ENCODE measurements around the gene PLCH2. TPM values are rescaled to one million over a fixed set of nuclear protein-coding genes. Genes with fewer than 3 reads are reported as not detected.
"Not testable (repeated sequence)": the region's sequence is repeated elsewhere in the genome, so short reads cannot be mapped to it uniquely, and the experiment has no call there.

The PLCH2 gene
- total RNA-seq, 1 experiment from 2014 or later: 0.27 TPM

DNA sequence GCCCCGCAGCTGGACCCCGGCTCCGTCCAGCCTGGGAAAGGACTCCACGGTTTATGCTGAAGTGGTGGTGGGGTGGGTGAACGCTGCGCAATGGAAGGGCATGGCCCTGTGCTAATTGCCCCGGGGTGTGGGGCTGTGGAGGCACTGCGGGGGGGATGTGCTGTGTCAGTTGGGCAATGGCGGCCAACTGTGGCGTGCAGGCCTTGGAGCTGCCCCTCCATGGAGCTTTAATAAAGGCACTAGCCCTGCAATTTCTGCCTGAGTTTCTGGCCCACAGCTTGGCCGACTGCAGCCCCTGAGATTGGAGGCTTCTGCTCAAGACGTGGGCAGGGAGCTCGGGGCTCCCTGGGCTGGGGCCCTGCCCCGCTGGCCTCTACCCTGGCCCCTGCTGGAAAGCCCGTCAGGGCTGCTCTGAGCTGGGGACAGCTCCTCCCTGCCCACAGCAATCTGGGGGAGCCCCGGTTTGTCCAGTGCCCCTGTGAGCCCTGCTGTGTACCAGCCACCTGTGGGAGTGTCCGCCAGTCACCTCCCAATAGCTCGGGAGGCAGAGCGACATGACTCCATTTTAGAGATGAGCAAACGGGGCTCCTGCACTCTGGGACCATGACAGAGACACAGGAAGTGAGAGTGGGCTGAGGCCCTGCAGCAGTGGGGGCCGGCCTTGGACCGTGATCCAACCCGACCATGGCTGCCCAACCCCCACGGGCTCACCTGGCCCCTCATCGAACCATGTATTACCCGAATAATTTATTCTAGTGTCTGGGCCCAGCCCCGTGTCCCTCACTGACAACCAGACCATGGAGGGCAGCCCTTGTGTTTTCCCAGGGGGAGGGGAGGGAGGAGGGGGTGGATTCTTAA, 71.3 kb downstream of the PLCH2 start:
- peak overlapping the region; percentile 85 for H3K4me3 Mint-ChIP-seq (ENCODE audit: unreplicated experiment)
- no peaks in the 10 kb centered on the region for H3K4me1 Mint-ChIP-seq (ENCODE audit: low read depth, unreplicated experiment)
- no peak for TF ChIP-seq CTCF (IDR thresholded peaks at IDR 0.05; ENCODE audit: insufficient read depth in 1 of 2, low read depth in 1 of 2, low read length in 1 of 2, severe bottlenecking in 1 of 2, unreplicated experiment in 1 of 2)
- ChIA-PET POLR2A (interaction anchor here (0.6 kb wide), 1 partner anchor 21 kb away, joined by 8 read pairs; the partner anchor contains the start of gene PANK4), CTCF (interaction anchor here (0.6 to 1.4 kb wide), 4 partner anchors 13 to 133 kb away, joined by 3 to 6 read pairs (median 4); partner anchors contain the start of gene PANK4)
- Histone ChIP-seq H3K27me3 (replicated peaks; ENCODE audit: control insufficient read depth, insufficient read depth, low read length) (no peaks in the 10 kb centered on the region), H3K4me1 (peaks cover 8% of the 10 kb centered on the region), H3K36me3 (ENCODE audit: control insufficient read depth, insufficient read depth, low read length) (no peaks in the 10 kb centered on the region), H3K9me3 (no peaks in the 10 kb centered on the region), H3K4me3 (ENCODE audit: low read depth, low read length) (peak overlapping the region; percentile 65)
- intact Hi-C loops (cut with micrococcal nuclease; ENCODE audit: unreplicated experiment): loop anchor here (1.0 kb wide), 1 partner anchor 133 kb away; no protein-coding TSS in a partner anchor
- peaks cover 6% of the 10 kb centered on the region for H3K36me3 Mint-ChIP-seq (ENCODE audit: insufficient read depth, unreplicated experiment)
- no peak for DNase-seq
- no peaks in the 10 kb centered on the region for H3K9me3 Mint-ChIP-seq (ENCODE audit: unreplicated experiment)
- H3K27me3 Mint-ChIP-seq (ENCODE audit: insufficient read depth, unreplicated experiment): no peaks in the 10 kb centered on the region
- no TSS peak for BruUV-seq (replicated peaks)
- H3K27ac Mint-ChIP-seq (ENCODE audit: unreplicated experiment): no peak overlapping the region

GRCh38 chr1:2548068-2548589, 72.0 kb downstream of the PLCH2 start:
- ChIA-PET CTCF (interaction anchor here (1.4 kb wide), 1 partner anchor 13 kb away, joined by 3 read pairs; no protein-coding TSS in a partner anchor), POLR2A (no interaction called here)
- H3K4me3 ChIP-seq (ENCODE audit: low read depth, low read length): no peak overlapping the region; the same call in 1 of the 2 replicates
- no peaks in the 10 kb centered on the region for H3K4me1 Mint-ChIP-seq (ENCODE audit: low read depth, unreplicated experiment)
- no TSS peak for BruUV-seq (replicated peaks)
- H3K27ac Mint-ChIP-seq (ENCODE audit: unreplicated experiment): no peak overlapping the region
- no peaks in the 10 kb centered on the region for H3K27me3 Mint-ChIP-seq (ENCODE audit: insufficient read depth, unreplicated experiment)
- H3K4me3 Mint-ChIP-seq (ENCODE audit: unreplicated experiment): no peak overlapping the region
- DNase-seq: peak; percentile 70 to 82
- H3K9me3 ChIP-seq: no peaks in the 10 kb centered on the region
- TF ChIP-seq CTCF (IDR thresholded peaks at IDR 0.05; ENCODE audit: insufficient read depth in 1 of 2, low read depth in 1 of 2, low read length in 1 of 2, severe bottlenecking in 1 of 2, unreplicated experiment in 1 of 2): peak; percentile 77 to 88
- H3K36me3 ChIP-seq (ENCODE audit: control insufficient read depth, insufficient read depth, low read length): no peaks in the 10 kb centered on the region
- H3K4me1 ChIP-seq: peaks cover 8% of the 10 kb centered on the region
- H3K36me3 Mint-ChIP-seq (ENCODE audit: insufficient read depth, unreplicated experiment): peaks cover 6% of the 10 kb centered on the region
- H3K27me3 ChIP-seq (replicated peaks; ENCODE audit: control insufficient read depth, insufficient read depth, low read length): no peaks in the 10 kb centered on the region
- intact Hi-C loops (cut with micrococcal nuclease; ENCODE audit: unreplicated experiment): loop anchor here (1.0 kb wide), 1 partner anchor 134 kb away; no protein-coding TSS in a partner anchor
- no peaks in the 10 kb centered on the region for H3K9me3 Mint-ChIP-seq (ENCODE audit: unreplicated experiment)

DNA sequence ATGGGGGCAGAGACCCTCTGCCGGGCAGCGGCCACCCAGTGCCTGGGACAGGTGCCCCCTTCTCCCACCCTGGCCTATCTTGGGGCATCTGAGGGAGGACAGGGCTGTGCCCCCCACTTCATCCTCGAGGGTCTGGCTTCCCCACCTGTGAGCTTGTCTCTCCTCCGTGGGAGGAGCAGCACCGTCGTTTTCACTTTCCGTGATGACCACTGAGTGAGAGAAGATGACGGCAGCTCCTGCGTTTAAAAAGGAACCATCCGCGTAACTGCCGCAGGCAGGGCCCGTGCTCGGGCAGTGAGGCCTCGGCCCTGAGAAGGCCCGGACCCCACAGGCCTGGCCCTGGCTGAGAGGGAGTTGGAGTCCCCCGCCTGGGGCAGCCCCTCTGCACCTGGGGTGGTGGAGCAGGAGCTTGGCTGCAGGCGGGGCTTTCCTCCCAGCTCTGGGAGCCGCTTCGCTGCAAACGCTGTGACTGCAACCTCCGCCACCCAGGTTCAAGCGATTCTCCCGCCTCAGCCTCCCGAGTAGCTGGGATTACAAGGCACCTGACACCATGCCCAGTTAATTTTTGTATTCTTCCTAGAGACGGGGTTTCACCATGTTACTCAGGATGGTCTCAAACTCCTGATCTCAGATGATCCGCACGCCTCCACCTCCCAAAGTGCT, 73.4 kb downstream of the PLCH2 start:
- H3K9me3 Mint-ChIP-seq (ENCODE audit: unreplicated experiment); H3K36me3 Mint-ChIP-seq (ENCODE audit: insufficient read depth, unreplicated experiment); H3K9me3 ChIP-seq; H3K36me3 ChIP-seq (ENCODE audit: control insufficient read depth, insufficient read depth, low read length); H3K4me3 ChIP-seq (ENCODE audit: low read depth, low read length); H3K4me1 ChIP-seq; H3K4me1 Mint-ChIP-seq (ENCODE audit: low read depth, unreplicated experiment); CTCF ChIA-PET; H3K27me3 Mint-ChIP-seq (ENCODE audit: insufficient read depth, unreplicated experiment); H3K4me3 Mint-ChIP-seq (ENCODE audit: unreplicated experiment); BruUV-seq (replicated peaks); intact Hi-C loops (cut with micrococcal nuclease; ENCODE audit: unreplicated experiment); H3K27ac Mint-ChIP-seq (ENCODE audit: unreplicated experiment); H3K27me3 ChIP-seq (replicated peaks; ENCODE audit: control insufficient read depth, insufficient read depth, low read length); DNase-seq; POLR2A ChIA-PET: not testable (repeated sequence)

DNA sequence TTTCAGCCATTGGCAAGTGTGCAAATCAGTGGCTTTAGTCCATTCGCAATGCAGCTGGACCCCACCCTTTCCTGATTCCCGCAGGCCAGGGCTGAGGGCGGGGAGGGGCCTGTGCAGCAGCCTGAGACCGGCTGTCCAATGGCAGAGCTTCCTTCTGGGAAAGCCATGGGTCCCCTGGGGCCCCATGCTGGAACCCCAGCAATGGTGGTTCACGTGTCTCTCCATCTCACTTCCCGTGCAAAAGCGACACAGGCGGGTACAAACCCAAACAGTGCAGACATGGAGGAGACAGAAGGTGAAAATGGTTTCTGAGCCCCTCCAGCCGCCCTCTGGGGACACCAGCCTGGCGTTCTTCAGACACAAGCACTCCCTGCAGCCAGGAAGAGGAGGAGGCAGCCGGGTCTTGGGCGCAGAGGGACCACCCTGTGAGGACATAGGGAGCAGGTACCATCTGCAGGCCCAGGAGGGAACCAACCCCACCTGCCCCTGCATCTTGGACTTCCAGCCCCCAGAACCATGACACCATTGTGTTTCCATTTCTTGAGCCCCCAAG, 74.3 kb downstream of the PLCH2 start:
- H3K36me3 ChIP-seq (ENCODE audit: control insufficient read depth, insufficient read depth, low read length); BruUV-seq (replicated peaks); H3K27me3 ChIP-seq (replicated peaks; ENCODE audit: control insufficient read depth, insufficient read depth, low read length); H3K27ac Mint-ChIP-seq (ENCODE audit: unreplicated experiment); H3K4me1 ChIP-seq; H3K36me3 Mint-ChIP-seq (ENCODE audit: insufficient read depth, unreplicated experiment); H3K27me3 Mint-ChIP-seq (ENCODE audit: insufficient read depth, unreplicated experiment); CTCF ChIA-PET; H3K4me3 Mint-ChIP-seq (ENCODE audit: unreplicated experiment); H3K9me3 ChIP-seq; H3K4me1 Mint-ChIP-seq (ENCODE audit: low read depth, unreplicated experiment); intact Hi-C loops (cut with micrococcal nuclease; ENCODE audit: unreplicated experiment); DNase-seq; H3K4me3 ChIP-seq (ENCODE audit: low read depth, low read length); H3K9me3 Mint-ChIP-seq (ENCODE audit: unreplicated experiment); POLR2A ChIA-PET: not testable (repeated sequence)

GRCh38 chr1:2551544-2551943, 75.5 kb downstream of the PLCH2 start:
- DNase-seq; intact Hi-C loops (cut with micrococcal nuclease; ENCODE audit: unreplicated experiment); H3K4me1 Mint-ChIP-seq (ENCODE audit: low read depth, unreplicated experiment); H3K4me3 ChIP-seq (ENCODE audit: low read depth, low read length); H3K36me3 Mint-ChIP-seq (ENCODE audit: insufficient read depth, unreplicated experiment); H3K27me3 ChIP-seq (replicated peaks; ENCODE audit: control insufficient read depth, insufficient read depth, low read length); H3K9me3 Mint-ChIP-seq (ENCODE audit: unreplicated experiment); BruUV-seq (replicated peaks); H3K27me3 Mint-ChIP-seq (ENCODE audit: insufficient read depth, unreplicated experiment); H3K4me3 Mint-ChIP-seq (ENCODE audit: unreplicated experiment); POLR2A ChIA-PET; H3K9me3 ChIP-seq; H3K27ac Mint-ChIP-seq (ENCODE audit: unreplicated experiment); H3K4me1 ChIP-seq; H3K36me3 ChIP-seq (ENCODE audit: control insufficient read depth, insufficient read depth, low read length): not testable (repeated sequence)
- CTCF ChIA-PET: interaction anchor here (0.6 kb wide), 1 partner anchor 26 kb away, joined by 4 read pairs; no protein-coding TSS in a partner anchor
